HepG2 (cell line): Measurements from ENCODE around the gene AMZ1. TPM values are rescaled to one million over a fixed set of nuclear protein-coding genes. Genes with fewer than 3 reads are reported as not detected.
"Not testable (repeated sequence)": the region's sequence is repeated elsewhere in the genome, so short reads cannot be mapped to it uniquely, and the experiment has no call there.

Experiments used
- CEBPB ChIP-seq: IDR thresholded peaks from 2 replicates; pipeline ENCODE4 v1.6.1; 2011; ENCODE audit warnings: low read depth, low read length, improper control_type of control experiment, borderline replicate concordance
- CEBPG ChIP-seq: IDR thresholded peaks from 2 replicates; pipeline ENCODE4 v1.6.1; 2016
- EP300 ChIP-seq, 3 experiments: sonication (generic) in 1 of 3; formaldehyde crosslinking in 1 of 3; IDR thresholded peaks; 2 replicates each; pipeline versions ENCODE4 v1.5.1 to v1.6.1; 2011 to 2020; ENCODE audit warnings: low read depth in 2 of 3, low read length in 2 of 3, borderline replicate concordance in 1 of 3, improper control_type of control experiment in 1 of 3, mild to moderate bottlenecking in 1 of 3, missing genetic modification reagents in 1 of 3, moderate library complexity in 1 of 3
- GATAD2A ChIP-seq: IDR thresholded peaks from 2 replicates; pipeline ENCODE4 v1.6.1; 2016
- HIVEP1 ChIP-seq: sonication (generic); formaldehyde crosslinking; IDR thresholded peaks from 2 replicates; pipeline ENCODE4 v1.4.0; 2020; ENCODE audit warnings: mild to moderate bottlenecking, missing genetic modification reagents
- KAT8 ChIP-seq: IDR thresholded peaks from 2 replicates; pipeline ENCODE4 v1.6.1; 2016; ENCODE audit warnings: missing genetic modification reagents, missing compliant biosample characterization
- LCORL ChIP-seq, 2 experiments: fragments of 450-650 bp in 1 of 2; sonication (generic) in 1 of 2; formaldehyde crosslinking in 1 of 2; IDR thresholded peaks; 2 replicates each; pipeline versions ENCODE4 v1.5.0 to v1.6.1; 2017 to 2020; ENCODE audit warnings: antibody characterized with exemption in 1 of 2, missing genetic modification reagents in 1 of 2
- NFATC3 ChIP-seq: sonication (generic); formaldehyde crosslinking; IDR thresholded peaks from 2 replicates; pipeline ENCODE4 v1.5.1; 2020; ENCODE audit warnings: mild to moderate bottlenecking, missing genetic modification reagents
- PPARG ChIP-seq: conservative IDR thresholded peaks from 2 replicates; pipeline ENCODE4 v1.6.1; 2016; ENCODE audit warnings: missing biosample characterization, missing genetic modification reagents
- SALL1 ChIP-seq: sonication (generic); formaldehyde crosslinking; IDR thresholded peaks from 2 replicates; pipeline ENCODE4 v1.8.0; 2022; ENCODE audit warnings: mild to moderate bottlenecking, missing genetic modification reagents
- SAP130 ChIP-seq: IDR thresholded peaks from 2 replicates; pipeline ENCODE4 v1.6.1; 2016; ENCODE audit warnings: low read depth
- THAP11 ChIP-seq: IDR thresholded peaks from 2 replicates; pipeline ENCODE4 v1.6.1; 2016; ENCODE audit warnings: missing biosample characterization, missing genetic modification reagents
- ZFY ChIP-seq: sonication (generic); formaldehyde crosslinking; IDR thresholded peaks from 2 replicates; pipeline ENCODE4 v1.4.0; 2020; ENCODE audit warnings: missing genetic modification reagents
- ZNF292 ChIP-seq: sonication (generic); formaldehyde crosslinking; IDR thresholded peaks from 2 replicates; pipeline ENCODE4 v1.8.1; 2022; ENCODE audit warnings: mild to moderate bottlenecking, low read depth, missing genetic modification reagents, borderline replicate concordance
- ZNF547 ChIP-seq: sonication (generic); formaldehyde crosslinking; IDR thresholded peaks from 2 replicates; pipeline ENCODE4 v1.5.1; 2020; ENCODE audit warnings: mild to moderate bottlenecking, missing genetic modification reagents
- ZNF644 ChIP-seq: IDR thresholded peaks from 2 replicates; pipeline ENCODE4 v1.6.1; 2016; ENCODE audit warnings: low read depth
- ZNF891 ChIP-seq: sonication (generic); formaldehyde crosslinking; IDR thresholded peaks from 2 replicates; pipeline ENCODE4 v1.5.0; 2020; ENCODE audit warnings: mild to moderate bottlenecking, missing genetic modification reagents
- polyA plus RNA-seq, 8 experiments: library from polyadenylated mRNA; depleted of rRNA in 3 of 8; stranded (reverse) in 7 of 8; unstranded in 1 of 8; fragments of >200 nt; fragmentation: Illumina TruSeq in 4 of 8; extraction: Trizol in 4 of 8; gene quantifications; 2 replicates each; pipeline versions ENCODE4 v1.2.1 to v1.2.3, GENCODE V29; 2011 to 2016; ENCODE audit warnings: low read depth in 4 of 8, missing spikeins in 1 of 8, mixed read lengths in 1 of 8; ENCODE audit not compliant: insufficient read depth in 1 of 8
- total RNA-seq, 5 experiments: library from RNA; depleted of rRNA; stranded (reverse); fragments of >200 nt; fragmentation: Illumina TruSeq; extraction: Trizol; gene quantifications; 2 replicates each; pipeline ENCODE4 v1.2.3, GENCODE V29; 2016; ENCODE audit warnings: low read depth in 1 of 5
- TF ChIP-seq, protein P1 (sequence below): sonication (generic); formaldehyde crosslinking; IDR thresholded peaks from 2 replicates; pipeline ENCODE4 v1.5.1; 2020; ENCODE audit warnings: missing genetic modification reagents, mild to moderate bottlenecking, borderline replicate concordance
- TF ChIP-seq, protein P2 (sequence below), 2 experiments: fragments of 450-650 bp in 1 of 2; sonication (generic) in 1 of 2; formaldehyde crosslinking; IDR thresholded peaks; 2 replicates each; pipeline versions ENCODE4 v1.5.0 to v1.8.0; 2020 to 2022; ENCODE audit warnings: mild to moderate bottlenecking in 1 of 2, missing genetic modification reagents in 1 of 2
- TF ChIP-seq, protein P3 (sequence below): IDR thresholded peaks from 2 replicates; pipeline ENCODE4 v1.6.1; 2016
- TF ChIP-seq, protein P4 (sequence below): sonication (generic); formaldehyde crosslinking; IDR thresholded peaks from 2 replicates; pipeline ENCODE4 v1.5.0; 2020; ENCODE audit warnings: mild to moderate bottlenecking, missing genetic modification reagents

AMZ1 gene
- total and polyA plus RNA-seq, 2 of the 13 experiments (the other 11 are each of a cell fraction or from before 2014, with no cell fraction given): 0.03 TPM; not detected in 1

DNA sequence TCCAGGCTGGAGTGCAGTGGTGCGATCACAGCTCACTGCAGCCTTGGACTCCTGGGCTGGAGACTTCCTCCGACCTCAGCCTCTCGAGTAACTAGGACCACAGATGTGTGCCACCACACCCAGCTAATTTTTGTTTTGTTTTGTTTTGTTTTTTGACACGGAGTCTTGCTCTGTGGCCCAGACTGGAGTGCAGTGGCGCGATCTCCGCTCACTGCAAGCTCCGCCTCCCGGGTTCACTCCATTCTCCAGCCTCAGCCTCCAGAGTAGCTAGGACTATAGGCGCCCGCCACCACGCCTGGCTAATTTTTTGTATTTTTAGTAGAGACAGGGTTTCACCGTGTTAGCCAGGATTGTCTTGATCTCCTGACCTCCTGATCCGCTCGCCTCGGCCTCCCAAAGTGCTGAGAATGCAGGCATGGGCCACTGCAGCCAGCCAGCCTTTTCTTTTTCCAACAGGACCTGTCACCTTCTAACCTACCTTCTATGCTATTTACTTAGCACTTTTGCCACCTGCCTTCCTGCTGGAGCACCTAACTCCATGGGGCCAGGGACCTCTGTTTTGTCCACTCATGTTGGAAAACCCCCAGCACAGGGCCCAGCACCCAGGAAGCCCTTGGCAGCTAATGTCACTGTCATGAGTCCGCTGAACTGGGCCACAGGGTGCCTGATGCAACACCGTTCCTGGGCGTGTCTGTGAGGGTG, 5.6 kb downstream of the AMZ1 start (continued):
- TF ChIP-seq, protein P1, sequence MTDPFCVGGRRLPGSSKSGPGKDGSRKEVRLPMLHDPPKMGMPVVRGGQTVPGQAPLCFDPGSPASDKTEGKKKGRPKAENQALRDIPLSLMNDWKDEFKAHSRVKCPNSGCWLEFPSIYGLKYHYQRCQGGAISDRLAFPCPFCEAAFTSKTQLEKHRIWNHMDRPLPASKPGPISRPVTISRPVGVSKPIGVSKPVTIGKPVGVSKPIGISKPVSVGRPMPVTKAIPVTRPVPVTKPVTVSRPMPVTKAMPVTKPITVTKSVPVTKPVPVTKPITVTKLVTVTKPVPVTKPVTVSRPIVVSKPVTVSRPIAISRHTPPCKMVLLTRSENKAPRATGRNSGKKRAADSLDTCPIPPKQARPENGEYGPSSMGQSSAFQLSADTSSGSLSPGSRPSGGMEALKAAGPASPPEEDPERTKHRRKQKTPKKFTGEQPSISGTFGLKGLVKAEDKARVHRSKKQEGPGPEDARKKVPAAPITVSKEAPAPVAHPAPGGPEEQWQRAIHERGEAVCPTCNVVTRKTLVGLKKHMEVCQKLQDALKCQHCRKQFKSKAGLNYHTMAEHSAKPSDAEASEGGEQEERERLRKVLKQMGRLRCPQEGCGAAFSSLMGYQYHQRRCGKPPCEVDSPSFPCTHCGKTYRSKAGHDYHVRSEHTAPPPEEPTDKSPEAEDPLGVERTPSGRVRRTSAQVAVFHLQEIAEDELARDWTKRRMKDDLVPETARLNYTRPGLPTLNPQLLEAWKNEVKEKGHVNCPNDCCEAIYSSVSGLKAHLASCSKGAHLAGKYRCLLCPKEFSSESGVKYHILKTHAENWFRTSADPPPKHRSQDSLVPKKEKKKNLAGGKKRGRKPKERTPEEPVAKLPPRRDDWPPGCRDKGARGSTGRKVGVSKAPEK: 0 out of 2 replicates have a peak, but pooled peaks have one; percentile 62
- TF ChIP-seq SALL1 (CRISPR knock-in tag) (peak; percentile 67), PPARG (CRISPR knock-in tag) (0 out of 2 replicates have a peak, but pooled peaks have one; percentile 11), GATAD2A (peak; percentile 33; the same call in 1 of the 2 replicates), EP300 (IDR thresholded peaks at IDR 0.05; ENCODE audit: low read depth in 2 of 2, low read length in 2 of 2) (peak in 1 of 2 experiments; percentile 28; a peak in 1 of 4 replicates), LCORL (CRISPR knock-in tag; IDR thresholded peaks at IDR 0.05) (0 out of 2 replicates have a peak, but pooled peaks have one; percentile 39), CEBPG (CRISPR knock-in tag) (peak; percentile 92), ZNF547 (0 out of 2 replicates have a peak, but pooled peaks have one; percentile 14), SAP130 (CRISPR knock-in tag) (peak; percentile 65; the same call in 1 of the 2 replicates), THAP11 (CRISPR knock-in tag) (peak; percentile 9; the same call in 1 of the 2 replicates), ZNF891 (CRISPR knock-in tag) (peak; percentile 8; the same call in 1 of the 2 replicates), ZFY (CRISPR knock-in tag) (peak; percentile 67), ZNF292 (CRISPR knock-in tag) (0 out of 2 replicates have a peak, but pooled peaks have one; percentile 30), KAT8 (CRISPR knock-in tag) (peak; percentile 48; the same call in 1 of the 2 replicates), HIVEP1 (CRISPR knock-in tag) (peak; percentile 34; the same call in 1 of the 2 replicates), ZNF644 (CRISPR knock-in tag) (0 out of 2 replicates have a peak, but pooled peaks have one; percentile 13), CEBPB (peak; percentile 38; the same call in 1 of the 2 replicates), NFATC3 (CRISPR knock-in tag) (0 out of 2 replicates have a peak, but pooled peaks have one; percentile 17)
- TF ChIP-seq, protein P2, sequence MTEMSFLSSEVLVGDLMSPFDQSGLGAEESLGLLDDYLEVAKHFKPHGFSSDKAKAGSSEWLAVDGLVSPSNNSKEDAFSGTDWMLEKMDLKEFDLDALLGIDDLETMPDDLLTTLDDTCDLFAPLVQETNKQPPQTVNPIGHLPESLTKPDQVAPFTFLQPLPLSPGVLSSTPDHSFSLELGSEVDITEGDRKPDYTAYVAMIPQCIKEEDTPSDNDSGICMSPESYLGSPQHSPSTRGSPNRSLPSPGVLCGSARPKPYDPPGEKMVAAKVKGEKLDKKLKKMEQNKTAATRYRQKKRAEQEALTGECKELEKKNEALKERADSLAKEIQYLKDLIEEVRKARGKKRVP (CRISPR knock-in tag; IDR thresholded peaks at IDR 0.05): peak in 1 of 2 experiments; percentile 99; a peak in 2 of 4 replicates
- TF ChIP-seq EP300 (CRISPR knock-in tag; IDR thresholded peaks at IDR 0.05; ENCODE audit: borderline replicate concordance); LCORL (IDR thresholded peaks at IDR 0.05): not testable (repeated sequence)
- TF ChIP-seq, protein P3, sequence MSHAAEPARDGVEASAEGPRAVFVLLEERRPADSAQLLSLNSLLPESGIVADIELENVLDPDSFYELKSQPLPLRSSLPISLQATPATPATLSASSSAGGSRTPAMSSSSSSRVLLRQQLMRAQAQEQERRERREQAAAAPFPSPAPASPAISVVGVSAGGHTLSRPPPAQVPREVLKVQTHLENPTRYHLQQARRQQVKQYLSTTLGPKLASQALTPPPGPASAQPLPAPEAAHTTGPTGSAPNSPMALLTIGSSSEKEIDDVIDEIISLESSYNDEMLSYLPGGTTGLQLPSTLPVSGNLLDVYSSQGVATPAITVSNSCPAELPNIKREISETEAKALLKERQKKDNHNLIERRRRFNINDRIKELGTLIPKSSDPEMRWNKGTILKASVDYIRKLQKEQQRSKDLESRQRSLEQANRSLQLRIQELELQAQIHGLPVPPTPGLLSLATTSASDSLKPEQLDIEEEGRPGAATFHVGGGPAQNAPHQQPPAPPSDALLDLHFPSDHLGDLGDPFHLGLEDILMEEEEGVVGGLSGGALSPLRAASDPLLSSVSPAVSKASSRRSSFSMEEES (CRISPR knock-in tag): peak; percentile 24; the same call in 1 of the 2 replicates
- TF ChIP-seq, protein P4, sequence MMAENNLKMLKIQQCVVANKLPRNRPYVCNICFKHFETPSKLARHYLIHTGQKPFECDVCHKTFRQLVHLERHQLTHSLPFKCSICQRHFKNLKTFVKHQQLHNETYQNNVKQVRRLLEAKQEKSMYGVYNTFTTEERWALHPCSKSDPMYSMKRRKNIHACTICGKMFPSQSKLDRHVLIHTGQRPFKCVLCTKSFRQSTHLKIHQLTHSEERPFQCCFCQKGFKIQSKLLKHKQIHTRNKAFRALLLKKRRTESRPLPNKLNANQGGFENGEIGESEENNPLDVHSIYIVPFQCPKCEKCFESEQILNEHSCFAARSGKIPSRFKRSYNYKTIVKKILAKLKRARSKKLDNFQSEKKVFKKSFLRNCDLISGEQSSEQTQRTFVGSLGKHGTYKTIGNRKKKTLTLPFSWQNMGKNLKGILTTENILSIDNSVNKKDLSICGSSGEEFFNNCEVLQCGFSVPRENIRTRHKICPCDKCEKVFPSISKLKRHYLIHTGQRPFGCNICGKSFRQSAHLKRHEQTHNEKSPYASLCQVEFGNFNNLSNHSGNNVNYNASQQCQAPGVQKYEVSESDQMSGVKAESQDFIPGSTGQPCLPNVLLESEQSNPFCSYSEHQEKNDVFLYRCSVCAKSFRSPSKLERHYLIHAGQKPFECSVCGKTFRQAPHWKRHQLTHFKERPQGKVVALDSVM (CRISPR knock-in tag): peak; percentile 46; the same call in 1 of the 2 replicates
